C4-2B (cell line): Measurements from ENCODE around the gene EID3.

Experiments
- H3K27ac ChIP-seq: fragments of 450-650 bp; 2 replicates; pipeline ENCODE4 v1.5.1; 2017
- ZFX ChIP-seq: fragments of 450-650 bp; IDR thresholded peaks from 2 replicates; pipeline ENCODE4 v1.6.1; 2017
- TF ChIP-seq, protein P1 (sequence below): fragments of 450-650 bp; conservative IDR thresholded peaks from 2 replicates; pipeline ENCODE4 v1.5.1; 2017; ENCODE audit warnings: mild to moderate bottlenecking

Gene EID3

DNA sequence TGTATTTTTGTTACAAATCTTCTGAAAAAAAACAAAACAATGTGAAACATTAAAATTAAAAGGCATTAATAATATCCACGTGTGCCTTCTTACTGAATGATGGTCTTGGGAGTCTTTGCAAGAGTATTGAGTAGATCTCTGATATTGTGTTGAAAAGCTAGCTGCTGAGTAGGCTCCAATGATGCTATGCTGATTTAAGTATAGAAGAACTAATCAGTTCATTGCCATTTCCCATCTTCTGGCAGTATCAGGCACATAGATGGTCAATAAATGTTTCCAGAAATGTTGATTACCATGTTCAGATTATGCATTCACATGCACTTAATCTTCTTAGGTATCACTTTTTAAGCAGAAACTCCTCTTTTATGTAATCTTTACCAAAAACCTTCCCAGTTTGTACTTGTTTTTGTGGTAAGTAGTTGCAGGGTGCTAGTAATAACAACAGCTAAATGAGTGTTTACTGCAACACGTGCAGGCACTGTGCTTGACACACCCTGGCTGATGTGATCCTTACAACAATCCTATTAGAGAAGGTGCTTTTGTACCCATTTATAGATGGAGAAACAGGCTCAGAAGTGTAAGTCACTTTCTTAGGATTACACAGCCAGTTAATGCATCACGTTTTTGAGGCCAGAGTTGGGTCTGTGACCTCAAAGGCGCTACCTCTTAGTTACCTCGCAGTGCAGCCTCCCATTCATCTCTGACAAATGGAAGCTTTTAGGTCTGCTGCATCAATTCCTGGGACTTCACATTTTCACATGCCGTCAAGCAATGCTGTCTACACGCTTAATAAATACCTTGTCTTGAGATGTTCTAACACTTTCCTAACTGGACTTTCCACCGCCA, 46.9 kb downstream of the EID3 start:
- no peak overlapping the region for H3K27ac ChIP-seq
- TF ChIP-seq ZFX: no peak
- TF ChIP-seq, protein P1, sequence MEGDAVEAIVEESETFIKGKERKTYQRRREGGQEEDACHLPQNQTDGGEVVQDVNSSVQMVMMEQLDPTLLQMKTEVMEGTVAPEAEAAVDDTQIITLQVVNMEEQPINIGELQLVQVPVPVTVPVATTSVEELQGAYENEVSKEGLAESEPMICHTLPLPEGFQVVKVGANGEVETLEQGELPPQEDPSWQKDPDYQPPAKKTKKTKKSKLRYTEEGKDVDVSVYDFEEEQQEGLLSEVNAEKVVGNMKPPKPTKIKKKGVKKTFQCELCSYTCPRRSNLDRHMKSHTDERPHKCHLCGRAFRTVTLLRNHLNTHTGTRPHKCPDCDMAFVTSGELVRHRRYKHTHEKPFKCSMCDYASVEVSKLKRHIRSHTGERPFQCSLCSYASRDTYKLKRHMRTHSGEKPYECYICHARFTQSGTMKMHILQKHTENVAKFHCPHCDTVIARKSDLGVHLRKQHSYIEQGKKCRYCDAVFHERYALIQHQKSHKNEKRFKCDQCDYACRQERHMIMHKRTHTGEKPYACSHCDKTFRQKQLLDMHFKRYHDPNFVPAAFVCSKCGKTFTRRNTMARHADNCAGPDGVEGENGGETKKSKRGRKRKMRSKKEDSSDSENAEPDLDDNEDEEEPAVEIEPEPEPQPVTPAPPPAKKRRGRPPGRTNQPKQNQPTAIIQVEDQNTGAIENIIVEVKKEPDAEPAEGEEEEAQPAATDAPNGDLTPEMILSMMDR: no peak

DNA sequence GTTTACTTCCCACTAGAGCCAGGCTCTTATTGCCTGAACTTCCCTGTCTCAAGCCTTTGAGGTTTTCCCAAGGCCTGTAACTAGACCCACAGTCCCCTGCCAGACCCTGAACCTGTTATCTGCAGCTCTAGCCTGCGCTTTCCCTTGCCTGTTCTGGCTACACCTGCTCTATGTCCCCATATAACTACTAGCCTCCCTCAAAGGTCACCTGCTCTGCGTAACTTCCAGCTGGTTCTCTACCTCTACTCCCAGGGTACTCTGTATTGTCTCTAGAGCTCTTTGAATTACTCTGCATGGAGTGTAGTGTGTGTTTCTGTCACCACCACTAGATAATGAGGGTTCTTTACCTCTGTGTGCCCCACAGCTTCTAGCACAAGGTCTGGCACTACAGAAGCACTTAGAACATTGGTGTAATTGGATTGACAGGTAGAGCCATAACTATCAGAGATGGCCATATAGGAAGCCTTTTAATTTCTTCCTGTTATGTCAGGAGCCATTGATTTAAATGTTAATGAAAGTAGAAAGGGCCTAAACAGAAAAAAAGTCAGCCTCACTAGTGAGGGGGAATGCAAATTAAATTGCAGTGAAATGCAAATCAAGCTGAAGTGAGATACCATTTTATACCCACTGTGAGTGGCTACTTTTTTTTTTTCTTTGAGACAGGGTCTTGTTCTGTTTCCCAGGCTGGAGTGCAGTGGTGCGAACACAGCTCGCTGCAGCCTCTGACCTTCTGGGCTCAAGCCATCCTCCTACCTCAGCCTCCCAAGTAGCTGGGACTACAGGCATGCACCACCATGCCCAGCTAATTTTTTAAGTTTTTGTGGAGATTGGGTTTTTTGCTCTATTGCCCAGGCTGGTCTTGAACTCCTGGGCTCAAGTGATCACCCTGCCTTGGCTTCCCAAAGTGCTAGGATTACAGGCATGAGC, 47.8 kb downstream of the EID3 start:
- no peak overlapping the region for H3K27ac ChIP-seq
- TF ChIP-seq ZFX: no peak
- TF ChIP-seq, protein P1: no peak

DNA sequence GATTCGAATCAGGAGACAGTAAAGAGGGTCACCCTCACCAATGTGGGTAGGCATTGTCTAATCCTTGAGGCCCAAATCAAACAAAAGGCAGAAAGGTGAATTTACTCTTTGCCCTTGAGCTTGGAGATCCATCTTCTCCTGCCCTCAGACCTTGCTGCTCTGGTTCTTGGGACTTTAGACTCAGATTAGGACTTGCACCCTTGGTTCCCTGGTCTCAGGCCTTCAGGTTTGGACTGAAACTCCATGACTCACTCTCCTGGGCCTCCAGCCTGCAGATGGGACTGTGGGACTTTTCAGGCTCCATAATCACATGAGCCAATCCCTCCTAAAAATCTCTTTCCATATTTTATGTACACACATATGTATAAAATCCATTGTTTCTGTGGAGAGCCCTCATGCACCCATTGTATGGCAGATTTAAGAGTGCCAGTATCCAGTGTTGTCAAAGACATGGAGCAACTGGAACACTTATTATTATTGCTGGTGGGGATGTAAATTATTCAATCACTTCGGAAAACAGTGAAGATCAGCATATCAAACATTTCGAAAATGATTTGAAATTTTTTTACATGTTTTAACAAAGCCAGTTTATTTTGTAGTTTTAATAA, 48.7 kb downstream of the EID3 start:
- H3K27ac ChIP-seq: no peak overlapping the region
- TF ChIP-seq, protein P1: no peak
- TF ChIP-seq ZFX: no peak

DNA sequence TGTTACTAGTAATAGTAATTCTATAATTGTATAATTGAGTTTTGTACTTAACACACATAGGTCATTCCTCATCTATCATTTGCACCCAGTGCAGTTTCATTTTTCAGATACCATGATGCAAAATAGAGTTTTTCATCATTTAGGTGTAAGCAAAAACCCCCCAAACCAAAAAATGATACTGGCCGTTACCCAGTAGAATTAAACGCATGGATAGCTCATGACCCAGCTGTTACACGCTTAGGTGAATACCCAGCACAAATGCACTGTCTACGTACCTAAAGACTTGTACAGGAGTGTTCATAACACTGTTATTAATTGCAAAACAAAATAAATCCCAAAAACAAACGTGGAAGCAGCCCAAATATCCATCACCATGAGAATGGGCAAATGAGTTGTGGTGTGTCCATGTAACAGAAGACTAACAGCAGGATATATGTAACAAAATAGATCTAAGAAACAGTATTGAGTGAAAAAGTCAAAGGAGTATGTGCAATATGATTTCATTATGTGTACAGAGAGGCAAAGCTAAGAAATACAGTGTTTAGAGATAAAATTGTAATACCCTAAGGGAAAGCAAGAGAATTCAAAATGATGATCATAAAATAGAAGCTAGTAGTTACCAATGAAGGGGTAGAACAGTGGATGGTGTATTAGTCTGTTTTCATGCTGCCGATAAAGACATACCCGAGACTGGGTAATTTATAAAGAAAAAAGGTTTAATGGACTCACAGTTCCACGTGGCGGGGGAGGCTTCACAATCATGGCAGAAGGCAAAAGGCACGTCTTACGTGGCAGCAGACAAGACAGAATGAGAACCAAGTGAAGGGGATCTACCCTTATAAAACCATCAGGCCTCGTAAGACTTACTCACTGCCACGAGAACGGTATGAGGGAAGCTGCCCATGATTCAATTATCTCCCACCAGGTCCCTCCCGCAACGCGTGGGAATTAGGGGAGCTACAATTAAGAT, 49.8 kb downstream of the EID3 start:
- no peak for TF ChIP-seq ZFX
- TF ChIP-seq, protein P1: no peak

DNA sequence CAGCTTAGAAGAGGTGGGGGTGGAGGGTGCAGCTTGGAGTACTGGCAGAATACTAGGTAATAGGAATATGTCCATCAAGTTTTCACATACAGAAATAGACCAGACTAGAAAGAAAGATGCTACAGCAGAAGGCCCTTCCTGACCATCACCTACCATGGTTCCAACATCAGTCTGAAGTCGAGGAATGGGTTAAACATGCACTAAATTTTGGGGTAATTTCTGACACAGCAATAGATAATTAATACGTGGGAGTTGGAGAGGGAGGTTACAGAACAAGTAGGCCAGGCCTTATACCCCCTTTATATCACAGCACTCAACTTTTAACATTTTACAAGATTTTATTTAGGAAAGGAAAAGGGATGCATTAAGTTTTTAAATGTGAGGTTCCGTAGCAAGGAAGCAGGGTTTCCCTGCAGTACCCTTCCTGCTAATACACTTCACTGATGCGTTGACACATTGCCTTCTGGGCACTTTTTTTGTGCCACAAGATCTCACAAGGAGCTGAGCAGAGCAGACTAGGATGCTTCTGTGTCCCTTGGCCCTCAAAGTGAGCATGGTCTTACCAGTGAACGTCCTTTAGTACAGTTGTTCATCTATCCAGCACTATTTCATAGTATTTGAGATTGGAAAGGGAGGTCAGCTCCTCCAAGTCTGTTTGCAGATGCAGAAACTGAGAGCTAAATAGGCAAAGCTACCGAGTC, 50.8 kb downstream of the EID3 start:
- no peak overlapping the region for H3K27ac ChIP-seq
- TF ChIP-seq ZFX: no peak
- TF ChIP-seq, protein P1: no peak

More for the DNA sequence above, 49.8 kb downstream of the EID3 start:
- H3K27ac ChIP-seq: no peak overlapping the region
